ENCODE data around the gene ZNF831.

The ZNF831 gene

GRCh38 chr20:59175861-59176260 is 12.2 kb downstream of the ZNF831 start:
- no peaks in the 10 kb centered on the region for H3K27me3 ChIP-seq (ENCODE audit: insufficient read depth, low read depth, severe bottlenecking)
- no peak overlapping the region for H3K4me3 ChIP-seq (ENCODE audit: low read depth, low read length)
- no peak overlapping the region for H3K27ac ChIP-seq
- H3K36me3 ChIP-seq, result no peaks in the 10 kb centered on the region; the same call in 1 of the 2 replicates
- TF ChIP-seq CTCF (IDR thresholded peaks at IDR 0.05; ENCODE audit: low read depth, low read length), result no peak
- DNase-seq, result no peak
- H3K9me3 ChIP-seq (ENCODE audit: severe bottlenecking), result peaks cover 4% of the 10 kb centered on the region

GRCh38 chr20:59176812-59177211 is 13.2 kb downstream of the ZNF831 start:
- Histone ChIP-seq H3K27ac (no peak overlapping the region), H3K27me3 (ENCODE audit: insufficient read depth, low read depth, severe bottlenecking) (no peaks in the 10 kb centered on the region), H3K4me3 (ENCODE audit: low read depth, low read length) (no peak overlapping the region), H3K9me3 (ENCODE audit: severe bottlenecking) (peaks cover 7% of the 10 kb centered on the region), H3K36me3 (no peaks in the 10 kb centered on the region; the same call in 1 of the 2 replicates)
- no peak for TF ChIP-seq CTCF (IDR thresholded peaks at IDR 0.05; ENCODE audit: low read depth, low read length)
- no peak for DNase-seq

GRCh38 chr20:59177266-59178250 is 13.9 kb downstream of the ZNF831 start:
- TF ChIP-seq CTCF (IDR thresholded peaks at IDR 0.05; ENCODE audit: low read depth, low read length), result no peak
- Histone ChIP-seq H3K27me3 (ENCODE audit: insufficient read depth, low read depth, severe bottlenecking) (no peaks in the 10 kb centered on the region), H3K27ac (no peak overlapping the region), H3K36me3 (no peaks in the 10 kb centered on the region; the same call in 1 of the 2 replicates), H3K4me3 (ENCODE audit: low read depth, low read length) (no peak overlapping the region), H3K9me3 (ENCODE audit: severe bottlenecking) (peaks cover 7% of the 10 kb centered on the region)
- DNase-seq, result no peak

- Histone ChIP-seq H3K4me3 (ENCODE audit: low read depth, low read length) (no peak overlapping the region), H3K27me3 (ENCODE audit: insufficient read depth, low read depth, severe bottlenecking) (no peaks in the 10 kb centered on the region), H3K27ac (no peak overlapping the region), H3K9me3 (ENCODE audit: severe bottlenecking) (peaks cover 7% of the 10 kb centered on the region), H3K36me3 (no peaks in the 10 kb centered on the region)
- TF ChIP-seq CTCF (IDR thresholded peaks at IDR 0.05; ENCODE audit: low read depth, low read length), result no peak
- DNase-seq, result no peak
These were observed 15.5 kb downstream of the ZNF831 start for GRCh38 chr20:59178983-59179595.

GRCh38 chr20:59179988-59180387 is 16.4 kb downstream of the ZNF831 start:
- no peaks in the 10 kb centered on the region for H3K36me3 ChIP-seq
- no peak for DNase-seq
- H3K4me3 ChIP-seq (ENCODE audit: low read depth, low read length), result no peak overlapping the region
- no peak for TF ChIP-seq CTCF (IDR thresholded peaks at IDR 0.05; ENCODE audit: low read depth, low read length)
- no peaks in the 10 kb centered on the region for H3K27me3 ChIP-seq (ENCODE audit: insufficient read depth, low read depth, severe bottlenecking)
- no peak overlapping the region for H3K27ac ChIP-seq
- H3K9me3 ChIP-seq (ENCODE audit: severe bottlenecking), result peaks cover 7% of the 10 kb centered on the region

Data from WERI-Rb-1 (cell line).